Trophoblast cell (in vitro differentiated cells and primary cell): Measurements from ENCODE around the gene CES2.
"Not testable (repeated sequence)": the region's sequence is repeated elsewhere in the genome, so short reads cannot be mapped to it uniquely, and the experiment has no call there.

Experiments
- DNase-seq, 2 donors: peaks; one replicate each; pipeline ENCODE4 v3.0.0-alpha.2; 2016
- H2AFZ ChIP-seq: 2 replicates; pipeline ENCODE4 v1.6.1; 2013; ENCODE audit warnings: low read length, moderate library complexity, mild to moderate bottlenecking; ENCODE audit not compliant: insufficient read depth, poor library complexity
- H2AK5ac ChIP-seq: 2 replicates; pipeline ENCODE4 v1.6.1; 2013; ENCODE audit warnings: mild to moderate bottlenecking, low read length
- H2BK120ac ChIP-seq: 2 replicates; pipeline ENCODE4 v1.6.1; 2013; ENCODE audit warnings: low read length, mild to moderate bottlenecking, moderate library complexity; ENCODE audit not compliant: insufficient read depth, poor library complexity
- H2BK12ac ChIP-seq: 2 replicates; pipeline ENCODE4 v1.6.1; 2013; ENCODE audit warnings: mild to moderate bottlenecking, low read length, moderate library complexity
- H2BK5ac ChIP-seq: 2 replicates; pipeline ENCODE4 v1.6.1; 2013; ENCODE audit warnings: low read length, low read depth, moderate library complexity, mild to moderate bottlenecking; ENCODE audit not compliant: poor library complexity
- H3K14ac ChIP-seq: 2 replicates; pipeline ENCODE4 v1.6.1; 2013; ENCODE audit warnings: mild to moderate bottlenecking, low read length
- H3K18ac ChIP-seq: 2 replicates; pipeline ENCODE4 v1.6.1; 2013; ENCODE audit warnings: mild to moderate bottlenecking, low read length
- H3K23ac ChIP-seq: 2 replicates; pipeline ENCODE4 v1.6.1; 2013; ENCODE audit warnings: low read length
- H3K27ac ChIP-seq: 2 replicates; pipeline ENCODE4 v1.5.1; 2013; ENCODE audit warnings: low read depth, mild to moderate bottlenecking, inconsistent platforms, low read length, moderate library complexity
- H3K27me3 ChIP-seq: 2 replicates; pipeline ENCODE4 v1.6.1; 2013; ENCODE audit warnings: inconsistent platforms, mild to moderate bottlenecking, low read length, moderate library complexity; ENCODE audit not compliant: insufficient read depth
- H3K36me3 ChIP-seq, 2 experiments: 1 replicate in 1 of 2; 2 replicates in 1 of 2; pipeline ENCODE4 v1.6.1; 2013; ENCODE audit warnings: low read length in 2 of 2, mild to moderate bottlenecking in 2 of 2, moderate library complexity in 1 of 2; ENCODE audit not compliant: insufficient read depth in 2 of 2, control insufficient read depth in 1 of 2
- H3K4ac ChIP-seq: 2 replicates; pipeline ENCODE4 v1.6.1; 2013; ENCODE audit warnings: low read depth, mild to moderate bottlenecking, low read length, moderate library complexity
- H3K4me1 ChIP-seq, 2 experiments: 1 replicate in 1 of 2; 2 replicates in 1 of 2; pipeline ENCODE4 v1.6.1; 2013; ENCODE audit warnings: low read length in 2 of 2, mild to moderate bottlenecking in 2 of 2, moderate library complexity in 1 of 2; ENCODE audit not compliant: insufficient read depth in 2 of 2, control insufficient read depth in 1 of 2
- H3K4me2 ChIP-seq: 2 replicates; pipeline ENCODE4 v1.6.1; 2013; ENCODE audit warnings: inconsistent platforms, mild to moderate bottlenecking, low read length, moderate library complexity
- H3K4me3 ChIP-seq: 2 replicates; pipeline ENCODE4 v1.5.1; 2013; ENCODE audit warnings: mild to moderate bottlenecking, low read depth, low read length, inconsistent platforms
- H3K79me1 ChIP-seq: one replicate; pipeline ENCODE4 v1.6.1; 2013; ENCODE audit warnings: low read length
- H3K79me2 ChIP-seq: 2 replicates; pipeline ENCODE4 v1.6.1; 2013; ENCODE audit warnings: low read length, mild to moderate bottlenecking; ENCODE audit not compliant: control insufficient read depth, insufficient read depth, poor library complexity
- H3K9ac ChIP-seq: 2 replicates; pipeline ENCODE4 v1.6.1; 2013; ENCODE audit warnings: mild to moderate bottlenecking, low read length
- H3K9me3 ChIP-seq: 2 replicates; pipeline ENCODE4 v1.6.1; 2013; ENCODE audit warnings: low read depth, mild to moderate bottlenecking, control low read depth, inconsistent platforms, low read length; ENCODE audit not compliant: insufficient read depth
- H4K12ac ChIP-seq: 2 replicates; pipeline ENCODE4 v1.6.1; 2013; ENCODE audit warnings: low read depth, mild to moderate bottlenecking, low read length, moderate library complexity
- H4K8ac ChIP-seq: 2 replicates; pipeline ENCODE4 v1.6.1; 2013; ENCODE audit warnings: low read depth, mild to moderate bottlenecking, low read length, moderate library complexity
- H4K91ac ChIP-seq: one replicate; pipeline ENCODE4 v1.6.1; 2013; ENCODE audit warnings: low read depth, mild to moderate bottlenecking, low read length, moderate library complexity
- WGBS: extraction: QIAGEN DNeasy Blood & Tissue Kit; methylation state at CpG from one replicate; pipeline ENCODE4 v1.1.7; 2013; ENCODE audit warnings: missing lambda C conversion rate; ENCODE audit not compliant: insufficient read length, insufficient coverage; ENCODE audit errors: extremely low coverage; 5-methylcytosine and 5-hydroxymethylcytosine counted together

CES2 gene

DNA sequence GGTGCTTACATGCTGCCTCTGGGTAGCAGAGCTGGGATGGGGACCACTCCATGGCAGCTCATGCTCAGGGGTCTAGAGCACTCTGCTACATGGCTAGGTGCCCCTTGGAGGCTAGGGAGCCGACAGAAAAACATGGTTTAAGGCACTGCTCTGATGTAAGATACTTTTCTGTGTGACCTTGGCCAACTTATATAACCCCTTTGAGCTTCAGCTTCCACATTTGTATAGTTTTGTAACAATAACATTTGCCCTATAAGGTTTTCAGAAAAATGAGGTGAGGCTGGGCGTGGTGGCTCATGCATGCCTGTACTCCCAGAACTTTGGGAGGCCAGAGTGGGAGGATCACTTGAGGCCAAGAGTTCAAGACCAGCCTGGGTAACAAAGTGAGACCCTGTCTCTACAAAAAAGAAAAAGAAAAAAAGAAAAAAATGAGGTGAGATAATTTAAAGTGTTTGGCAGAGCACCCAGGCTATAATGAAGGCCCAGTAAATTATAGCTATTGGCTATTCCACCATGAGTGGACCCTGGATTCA lies 56.3 kb downstream of the CES2 start:
- H3K14ac ChIP-seq: no peak overlapping the region

DNA sequence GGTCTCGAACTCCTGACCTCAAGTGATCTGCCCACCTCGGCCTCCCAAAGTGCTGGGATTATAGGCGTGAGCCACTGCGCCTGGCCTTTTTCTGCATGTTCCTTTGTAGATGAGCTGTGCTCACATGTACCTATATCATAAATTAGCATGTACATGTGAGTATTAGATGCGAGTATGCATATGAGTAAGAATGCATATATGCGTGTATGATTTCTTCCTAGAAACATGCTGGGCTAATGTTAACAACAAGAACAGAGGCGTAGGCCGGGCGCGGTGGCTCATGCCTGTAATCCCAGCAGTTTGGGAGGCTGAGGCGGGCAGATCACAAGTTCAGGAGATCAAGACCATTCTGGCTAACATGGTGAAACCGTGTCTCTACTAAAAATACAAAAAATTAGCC lies 58.2 kb downstream of the CES2 start:
- H3K14ac ChIP-seq: not testable (repeated sequence)

More for the DNA sequence above, 56.3 kb downstream of the CES2 start:
- no peaks in the 10 kb centered on the region for H3K36me3 ChIP-seq
- no peak overlapping the region for H3K9ac ChIP-seq
- H3K27me3 ChIP-seq: no peaks in the 10 kb centered on the region
- no CpG with 5 or more reads among the region's 2 CpGs for WGBS
- no peak overlapping the region for H4K12ac ChIP-seq
- no peak overlapping the region for H4K8ac ChIP-seq
- H2AK5ac ChIP-seq: no peak overlapping the region
- H4K91ac ChIP-seq: no peak overlapping the region
- no peaks in the 10 kb centered on the region for H3K79me1 ChIP-seq
- H3K4me3 ChIP-seq: no peak overlapping the region
- no peaks in the 10 kb centered on the region for H3K4me1 ChIP-seq
- no peak overlapping the region for H2BK120ac ChIP-seq
- H3K27ac ChIP-seq: no peak overlapping the region
- no peak overlapping the region for H2BK12ac ChIP-seq
- H2AFZ ChIP-seq: no peak overlapping the region
- H3K9me3 ChIP-seq: no peaks in the 10 kb centered on the region
- H2BK5ac ChIP-seq: no peak overlapping the region
- H3K4ac ChIP-seq: no peak overlapping the region
- no peaks in the 10 kb centered on the region for H3K79me2 ChIP-seq
- no peak for DNase-seq
- no peak overlapping the region for H3K4me2 ChIP-seq
- H3K23ac ChIP-seq: no peak overlapping the region
- no peak overlapping the region for H3K18ac ChIP-seq

More for the DNA sequence above, 58.2 kb downstream of the CES2 start:
- H3K23ac ChIP-seq, H2AK5ac ChIP-seq, H3K4ac ChIP-seq, H2BK12ac ChIP-seq, H3K79me1 ChIP-seq, H2BK120ac ChIP-seq, H3K4me3 ChIP-seq, H3K4me1 ChIP-seq, H4K8ac ChIP-seq, H4K91ac ChIP-seq, H3K36me3 ChIP-seq, H2AFZ ChIP-seq, H3K9me3 ChIP-seq, H3K9ac ChIP-seq, H3K4me2 ChIP-seq, H3K27ac ChIP-seq, H2BK5ac ChIP-seq, DNase-seq, H3K27me3 ChIP-seq, H4K12ac ChIP-seq, H3K18ac ChIP-seq, H3K79me2 ChIP-seq: not testable (repeated sequence)
- no CpG with 5 or more reads among the region's 12 CpGs for WGBS
